GM15510 (cell line): ENCODE results near the gene ACAP2.
A peak's percentile ranks its signal among the peaks of the same experiment; 100 is the strongest.

ENCODE experiments used
- POLR2A ChIP-seq: IDR thresholded peaks from 3 replicates; pipeline ENCODE4 v1.6.1; 2011; ENCODE audit warnings: borderline replicate concordance; ENCODE audit not compliant: insufficient read length; ENCODE audit errors: extremely low read depth

Gene ACAP2

DNA sequence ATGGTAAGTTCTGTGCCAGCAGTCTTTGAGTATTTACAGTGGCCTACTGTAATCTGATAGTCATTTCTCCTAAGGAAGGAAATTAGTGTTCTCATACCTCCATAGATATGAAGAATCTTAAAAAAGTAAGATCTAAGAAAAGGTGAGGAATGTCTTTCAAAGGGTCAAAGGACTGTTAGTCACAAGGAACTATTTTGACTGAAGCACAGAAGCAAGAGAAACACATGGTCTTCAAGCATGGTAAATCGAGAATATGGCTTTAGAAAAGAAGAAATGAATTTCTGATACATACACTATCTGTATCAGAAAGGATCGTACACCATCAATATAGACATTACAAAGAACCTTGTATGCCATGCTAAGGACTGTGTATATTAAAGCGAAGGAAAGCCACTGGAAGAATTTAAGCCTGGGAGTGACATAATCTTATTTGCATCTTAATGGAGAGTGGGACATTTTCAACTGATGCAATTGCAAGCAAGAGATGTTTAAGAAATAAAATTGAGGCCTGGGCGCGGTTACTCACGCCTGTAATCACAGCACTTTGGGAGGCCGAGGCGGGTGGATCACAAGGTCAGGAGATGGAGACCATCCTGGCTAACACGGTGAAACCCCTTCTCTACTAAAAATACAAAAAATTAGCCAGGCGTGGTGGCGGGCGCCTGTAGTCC, 5.5 kb upstream of the ACAP2 start:
- TF ChIP-seq POLR2A = no peak

- no peak for TF ChIP-seq POLR2A
Measured at GRCh38 chr3:195447201-195447600, 4.4 kb upstream of the ACAP2 start.

DNA sequence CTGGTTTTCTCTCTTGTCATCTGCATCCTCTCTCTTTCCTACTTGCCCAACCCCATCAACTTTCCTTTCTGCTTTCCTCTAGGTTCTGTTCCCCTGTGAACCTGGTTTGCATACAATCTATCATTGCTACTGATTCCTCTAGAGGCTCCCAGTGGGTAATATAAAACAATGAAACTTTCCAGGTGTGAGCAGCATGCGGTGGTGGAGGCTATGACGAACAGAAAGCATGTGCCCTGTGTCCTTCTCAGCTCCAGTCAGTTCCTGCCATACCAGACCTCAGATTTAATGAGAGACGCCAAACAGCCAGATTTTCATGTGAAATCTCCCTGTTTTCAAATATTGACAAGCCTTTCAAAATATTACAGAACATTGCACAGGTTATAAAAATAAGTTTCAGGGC, 3.5 kb upstream of the ACAP2 start:
- TF ChIP-seq POLR2A = no peak

DNA sequence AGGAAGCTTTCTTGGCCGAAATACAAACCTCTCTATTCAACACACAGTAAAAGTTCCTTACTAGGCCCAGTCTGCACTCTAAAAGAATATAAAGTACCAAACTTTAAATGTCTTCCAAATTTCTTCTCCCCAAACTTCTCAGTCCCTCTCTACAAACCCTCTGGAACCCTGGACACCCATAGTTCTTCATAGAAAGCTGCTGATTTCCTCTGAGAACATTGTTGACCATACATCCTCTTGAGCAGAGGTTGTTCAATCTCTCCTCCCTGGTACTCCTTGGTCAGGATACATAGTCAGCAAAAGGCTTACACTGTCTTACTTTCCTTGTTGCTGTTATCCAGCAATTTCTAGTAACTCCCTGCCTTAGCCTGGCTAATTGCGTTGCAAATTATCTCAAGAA, 3.1 kb upstream of the ACAP2 start:
- no peak for TF ChIP-seq POLR2A

DNA sequence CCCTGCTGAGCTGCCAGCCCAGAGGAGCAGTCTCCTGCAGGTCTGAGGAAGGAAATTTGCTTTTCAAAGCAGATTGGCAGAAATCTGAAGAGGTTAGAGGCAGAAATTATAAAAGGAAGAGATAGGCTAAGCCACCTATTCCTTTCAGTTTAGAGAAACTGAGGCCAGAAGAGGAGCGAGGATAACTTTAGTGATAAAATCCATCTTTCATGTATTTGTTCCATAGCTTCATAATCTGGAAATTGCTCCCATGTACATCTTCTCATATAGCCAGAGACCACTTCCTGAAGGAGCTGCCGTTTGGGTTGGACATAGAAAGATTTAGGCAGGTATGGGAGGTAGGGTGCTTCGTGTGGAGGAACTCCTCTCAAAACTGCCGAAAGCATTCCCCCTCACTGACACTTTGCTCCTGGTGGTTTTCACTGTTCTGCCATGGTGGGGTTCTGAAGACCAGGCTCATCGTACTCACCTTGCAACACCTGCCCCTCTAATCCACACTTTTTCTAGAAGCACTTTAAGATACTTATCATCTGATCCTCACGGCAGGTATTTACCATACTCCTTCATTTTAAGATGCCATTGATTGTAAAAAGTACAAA, 670 bp upstream of the ACAP2 start:
- no peak for TF ChIP-seq POLR2A

- TF ChIP-seq POLR2A = peak; percentile 10
Measured at GRCh38 chr3:195441992-195442572, 738 bp downstream of the ACAP2 start.

DNA sequence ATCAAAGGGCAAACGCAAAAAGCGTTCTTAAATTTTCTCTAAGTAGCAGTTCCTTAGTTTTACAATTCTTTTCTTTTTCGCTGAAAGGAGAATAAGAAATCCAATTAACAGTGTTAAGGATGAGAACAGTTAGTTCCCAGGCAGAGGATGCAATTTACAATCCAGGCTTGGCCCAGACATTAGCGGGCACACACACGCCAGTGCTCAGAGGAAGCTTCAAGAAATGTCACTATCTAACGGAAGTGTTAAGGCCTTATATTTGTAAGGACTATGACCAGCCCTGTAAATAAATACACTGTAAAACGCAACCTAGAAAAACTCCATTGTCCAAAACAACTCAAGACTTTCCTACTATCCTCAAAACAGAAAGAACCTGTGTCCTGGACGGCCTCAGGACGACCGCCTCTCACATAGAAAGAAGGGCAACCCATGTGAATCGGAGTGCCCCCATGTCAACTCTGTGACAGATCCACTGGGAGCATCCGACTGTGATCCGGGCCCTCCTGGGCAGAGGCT, 1.3 kb downstream of the ACAP2 start:
- TF ChIP-seq POLR2A = no peak

DNA sequence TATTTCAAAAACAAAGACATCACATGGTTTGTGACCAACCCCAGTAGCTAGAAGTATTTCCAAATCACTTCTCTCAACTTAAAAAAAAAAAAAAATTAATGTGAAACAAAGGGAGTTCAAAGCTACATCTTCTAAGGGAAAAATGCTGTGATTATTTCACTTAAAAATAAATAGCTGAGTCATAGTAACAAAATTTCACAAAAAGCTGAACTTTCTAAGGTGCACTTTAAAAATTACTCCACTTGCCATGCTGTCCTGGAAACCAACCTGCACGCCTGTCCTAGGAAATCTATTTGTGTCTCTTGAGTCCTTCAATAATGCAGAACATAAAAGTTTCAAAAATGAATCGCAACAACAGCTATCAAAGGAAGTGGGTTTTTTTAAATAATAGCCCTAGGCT, 1.8 kb downstream of the ACAP2 start:
- TF ChIP-seq POLR2A = no peak

- TF ChIP-seq POLR2A = no peak
Measured at GRCh38 chr3:195440379-195440778, 2.4 kb downstream of the ACAP2 start.

GRCh38 chr3:195438371-195438770, 4.4 kb downstream of the ACAP2 start:
- no peak for TF ChIP-seq POLR2A

GRCh38 chr3:195425849-195426248, 17.0 kb downstream of the ACAP2 start:
- no peak for TF ChIP-seq POLR2A

DNA sequence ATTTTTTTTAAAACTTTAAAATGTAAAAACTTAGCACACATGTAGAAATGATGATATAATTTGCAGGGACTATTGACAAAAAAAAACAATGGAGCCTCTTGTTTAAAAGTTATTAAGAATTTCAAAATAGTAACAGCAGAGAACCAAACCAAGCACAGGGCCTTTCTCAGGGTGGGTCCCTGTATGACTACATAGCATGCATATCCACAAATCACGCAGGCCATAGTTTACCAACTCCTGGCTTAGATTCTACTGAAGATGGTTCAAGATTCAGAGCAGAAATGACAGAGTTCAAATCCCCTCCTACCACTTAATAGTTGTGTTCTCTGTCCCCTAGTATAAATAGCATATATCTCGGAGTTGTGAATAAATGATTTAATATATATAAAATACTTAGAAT, 19.0 kb downstream of the ACAP2 start:
- TF ChIP-seq POLR2A = no peak

DNA sequence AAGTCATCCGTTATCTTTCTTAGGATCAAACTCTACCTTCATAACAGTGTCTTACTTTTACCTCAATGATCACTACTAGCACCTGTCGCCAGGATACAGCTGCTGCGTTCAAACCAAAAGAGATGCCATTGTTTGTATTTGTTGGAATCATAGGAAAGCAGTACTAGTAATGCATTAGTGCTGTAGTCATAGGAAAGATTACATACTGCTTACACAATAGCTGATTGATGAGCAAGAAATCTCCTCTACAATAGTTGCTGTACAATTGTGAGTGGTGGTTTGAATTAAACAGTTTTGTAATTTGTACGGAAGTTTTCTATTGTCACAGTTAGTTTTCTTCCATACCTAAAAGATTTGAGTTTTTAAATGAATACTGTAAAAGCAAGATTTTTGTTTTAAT, 21.4 kb downstream of the ACAP2 start:
- no peak for TF ChIP-seq POLR2A

DNA sequence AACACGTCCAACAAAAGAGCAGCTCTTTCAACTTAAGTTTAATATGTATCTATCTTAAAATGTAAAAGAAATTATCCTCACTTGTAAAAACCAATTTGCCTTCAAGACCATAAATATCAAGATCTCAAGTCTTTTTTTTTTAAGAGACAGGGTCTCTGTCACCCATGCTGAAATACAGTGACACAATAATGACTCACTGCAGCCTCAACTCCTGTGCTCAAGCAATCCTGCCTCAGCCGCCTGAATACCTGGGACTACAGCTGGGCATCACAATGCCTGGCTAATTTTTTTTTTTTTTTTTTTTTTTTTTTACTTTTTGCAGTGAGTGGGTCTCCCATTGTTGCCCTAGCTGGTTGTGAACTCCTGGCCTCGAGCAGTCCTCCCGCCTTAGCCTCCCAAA, 26.0 kb downstream of the ACAP2 start:
- TF ChIP-seq POLR2A = no peak

DNA sequence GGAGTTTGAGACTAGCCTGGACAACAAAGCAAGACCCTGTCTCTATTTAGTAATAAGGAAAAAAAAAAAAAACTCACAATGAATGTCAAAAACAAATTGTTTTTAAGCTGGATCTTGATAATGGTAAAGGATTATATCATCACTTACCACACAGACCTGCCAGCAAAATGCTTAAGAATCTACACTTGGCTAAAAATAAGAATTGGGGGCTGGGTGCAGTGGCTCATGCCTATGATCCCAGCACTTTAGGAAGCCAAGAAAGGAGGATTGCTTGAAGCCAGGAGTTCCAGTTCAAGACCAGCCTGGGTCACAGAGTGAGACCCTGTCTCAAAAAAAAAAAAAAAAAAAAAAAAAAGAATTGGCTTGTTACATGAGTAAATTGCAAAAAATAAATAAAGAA, 31.0 kb downstream of the ACAP2 start:
- no peak for TF ChIP-seq POLR2A

- no peak for TF ChIP-seq POLR2A
Measured at GRCh38 chr3:195410546-195410945, 32.3 kb downstream of the ACAP2 start.
